ENCODE data around the gene IKZF1. TPM values are rescaled to one million over a fixed set of nuclear protein-coding genes. Genes with fewer than 3 reads are reported as not detected.

The IKZF1 gene
- total RNA-seq, 6 donors from 2014 or later, result 33.8 to 65.1 (median 49.8) TPM

GRCh38 chr7:50339990-50340500, 35.5 kb downstream of the IKZF1 start:
- DNase-seq, result no peak
- TF ChIP-seq POLR2A (IDR thresholded peaks at IDR 0.05), result no peak
- TF ChIP-seq EP300 (IDR thresholded peaks at IDR 0.05), result no peak
- no peak for TF ChIP-seq POLR2AphosphoS5 (IDR thresholded peaks at IDR 0.05)
- no peak for TF ChIP-seq CTCF (IDR thresholded peaks at IDR 0.05)
- Histone ChIP-seq H3K4me3 (no peak overlapping the region), H3K27ac (peak overlapping the region in 3 of 4 donors; percentile 5 to 58 (median 7)), H3K36me3 (no peaks in the 10 kb centered on the region), H3K4me1 (peaks cover 0 to 14% (median 2%) of the 10 kb centered on the region in 4 donors), H3K9me3 (no peaks in the 10 kb centered on the region), H3K27me3 (no peaks in the 10 kb centered on the region)
- ATAC-seq (ENCODE audit: low FRiP score in 2 of 2), result peak; percentile 11 to 14
- WGBS, 2 donors, result 40 to 42% methylated on average over 7 of the region's 7 CpGs

GRCh38 chr7:50341724-50342123, 37.2 kb downstream of the IKZF1 start:
- ATAC-seq (ENCODE audit: low FRiP score in 2 of 2) (no peak), DNase-seq (no peak)
- Histone ChIP-seq H3K9me3 (no peaks in the 10 kb centered on the region), H3K4me1 (peaks cover 0 to 14% (median 2%) of the 10 kb centered on the region in 4 donors), H3K4me3 (no peak overlapping the region), H3K27ac (peak overlapping the region in 1 of 4 donors; percentile 26), H3K36me3 (no peaks in the 10 kb centered on the region), H3K27me3 (no peaks in the 10 kb centered on the region)
- 15 to 57% methylated on average over 1 of the region's 1 CpG for WGBS, 2 donors
- TF ChIP-seq EP300 (IDR thresholded peaks at IDR 0.05), result no peak
- no peak for TF ChIP-seq POLR2A (IDR thresholded peaks at IDR 0.05)
- TF ChIP-seq CTCF (IDR thresholded peaks at IDR 0.05), result no peak
- TF ChIP-seq POLR2AphosphoS5 (IDR thresholded peaks at IDR 0.05), result no peak

- 13 to 17% methylated on average over 8 of the region's 8 CpGs for WGBS, 2 donors
- DNase-seq (peak in 1 of 2 donors; percentile 72), ATAC-seq (ENCODE audit: low FRiP score in 2 of 2) (peak in 1 of 2 donors; percentile 51)
- Histone ChIP-seq H3K27me3 (no peaks in the 10 kb centered on the region), H3K4me3 (no peak overlapping the region), H3K27ac (peak overlapping the region in 2 of 4 donors; percentile 1 to 26), H3K4me1 (peaks cover 0 to 14% (median 2%) of the 10 kb centered on the region in 4 donors), H3K36me3 (no peaks in the 10 kb centered on the region), H3K9me3 (no peaks in the 10 kb centered on the region)
- TF ChIP-seq POLR2AphosphoS5 (IDR thresholded peaks at IDR 0.05) (peak; percentile 55 to 85), POLR2A (IDR thresholded peaks at IDR 0.05) (peak in 1 of 4 donors; percentile 30), EP300 (IDR thresholded peaks at IDR 0.05) (peak in 3 of 4 donors; percentile 86 to 93 (median 92)), CTCF (IDR thresholded peaks at IDR 0.05) (no peak)
Measured at GRCh38 chr7:50342616-50343114, 38.1 kb downstream of the IKZF1 start.

GRCh38 chr7:50346545-50347497, 42.3 kb downstream of the IKZF1 start:
- no peaks in the 10 kb centered on the region for H3K36me3 ChIP-seq
- no peak overlapping the region for H3K4me3 ChIP-seq
- WGBS, 2 donors, result 78 to 82% methylated on average over 8 of the region's 8 CpGs
- ATAC-seq (ENCODE audit: low FRiP score in 2 of 2), result no peak
- H3K27me3 ChIP-seq, result no peaks in the 10 kb centered on the region
- peak overlapping the region in 1 of 4 donors; percentile 2 for H3K27ac ChIP-seq
- H3K4me1 ChIP-seq, result peaks cover 3 to 7% (median 6%) of the 10 kb centered on the region in 4 donors
- H3K9me3 ChIP-seq, result no peaks in the 10 kb centered on the region
- DNase-seq, result no peak
- TF ChIP-seq POLR2A (IDR thresholded peaks at IDR 0.05) (no peak), CTCF (IDR thresholded peaks at IDR 0.05) (no peak), EP300 (IDR thresholded peaks at IDR 0.05) (no peak), POLR2AphosphoS5 (IDR thresholded peaks at IDR 0.05) (no peak)
